ENCODE results near the gene DDIT4L. TPM values are rescaled to one million over a fixed set of nuclear protein-coding genes. Genes with fewer than 3 reads are reported as not detected.
"Not testable (repeated sequence)": the region's sequence is repeated elsewhere in the genome, so short reads cannot be mapped to it uniquely, and the experiment has no call there.

The DDIT4L gene
- total RNA-seq, 1 experiment from 2014 or later: 2.1 TPM

DNA sequence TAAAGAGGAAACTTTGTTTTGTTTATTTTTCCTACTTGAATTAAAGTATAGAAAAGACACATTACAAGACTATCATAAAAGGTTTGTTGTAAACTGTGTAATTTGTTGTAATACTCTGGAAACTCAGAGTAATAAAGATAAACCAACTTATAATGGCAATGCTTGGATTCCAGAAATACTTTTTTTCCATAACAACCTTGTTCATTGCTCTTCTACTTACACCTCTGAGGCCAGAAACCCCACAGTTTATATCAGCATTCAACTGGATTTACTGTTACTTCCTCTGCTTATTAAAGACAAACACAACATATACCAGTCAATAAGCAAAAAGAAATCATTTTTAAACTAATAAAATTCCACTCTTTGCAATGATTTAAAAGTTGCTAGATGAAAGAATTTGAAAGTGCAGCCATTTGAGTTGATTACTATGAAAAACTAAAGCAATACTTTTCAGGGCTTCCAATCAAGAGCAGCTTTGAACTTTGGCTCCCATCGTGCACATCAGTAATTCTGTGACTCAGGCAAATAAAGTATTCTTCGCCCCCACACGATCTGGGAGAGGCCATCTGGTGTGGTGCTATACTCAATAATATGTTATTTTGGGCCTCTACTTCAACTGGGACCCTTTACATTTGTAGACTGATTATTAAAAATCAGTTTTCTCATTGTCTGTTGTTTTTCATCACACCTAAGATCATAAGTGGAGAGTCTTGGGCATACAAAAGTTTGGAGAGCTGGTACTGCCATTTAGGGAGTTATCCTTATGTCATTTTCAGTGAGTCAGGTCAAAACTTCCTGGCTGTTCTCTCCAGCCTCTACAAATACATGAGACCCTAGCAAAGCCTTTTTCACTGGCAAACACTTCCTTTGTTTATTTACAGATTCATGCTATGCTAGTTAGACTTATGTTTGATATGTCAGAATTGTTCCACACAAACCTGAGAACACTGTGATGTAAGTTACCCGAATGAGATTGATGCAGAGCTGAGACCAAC is 20.5 kb downstream of the DDIT4L start:
- no peak for DNase-seq (ENCODE audit: low read depth)
- in situ Hi-C loops (cut with HindIII; ENCODE audit: low pct_unique_long_range_greater_than_20kb, low sequenced_read_pairs): no loop called here

- no peak for DNase-seq (ENCODE audit: low read depth)
- in situ Hi-C loops (cut with HindIII; ENCODE audit: low pct_unique_long_range_greater_than_20kb, low sequenced_read_pairs): no loop called here
Measured at GRCh38 chr4:100168521-100168920, 21.7 kb downstream of the DDIT4L start.

DNA sequence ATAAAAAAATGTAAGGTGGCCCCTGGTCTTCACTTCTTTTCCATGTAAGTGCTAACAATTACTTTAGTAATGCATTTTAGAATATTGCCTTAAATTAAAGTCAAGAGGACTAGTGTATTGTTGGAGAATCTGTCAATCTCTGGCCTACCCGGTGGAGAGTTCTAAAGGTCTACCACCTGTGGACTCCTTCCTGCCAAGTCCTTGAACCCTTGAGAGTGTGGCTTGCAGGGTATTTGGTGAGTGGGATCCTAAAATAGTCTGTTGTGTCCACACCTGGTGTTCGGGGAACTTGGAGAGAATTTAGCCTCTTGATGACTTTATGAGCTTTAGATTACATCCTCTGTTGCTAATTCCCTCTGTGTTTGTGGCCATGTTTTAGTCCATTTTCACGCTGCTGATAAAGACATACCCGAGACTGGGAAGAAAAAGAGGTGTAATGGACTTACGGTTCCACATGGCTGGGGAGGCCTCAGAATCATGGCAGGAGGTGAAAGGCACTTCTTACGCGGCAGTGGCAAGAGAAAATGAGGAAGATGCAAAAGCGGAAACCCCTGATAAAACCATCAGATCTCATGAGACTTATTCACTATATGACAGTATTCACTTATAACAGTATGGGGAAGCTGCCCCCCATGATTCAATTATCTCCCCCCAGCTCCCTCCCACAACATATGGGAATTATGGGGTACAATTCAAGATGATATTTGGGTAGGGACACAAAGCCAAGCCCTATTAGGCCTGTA is 23.8 kb downstream of the DDIT4L start:
- in situ Hi-C loops (cut with HindIII; ENCODE audit: low pct_unique_long_range_greater_than_20kb, low sequenced_read_pairs): no loop called here
- no peak for DNase-seq (ENCODE audit: low read depth)

DNA sequence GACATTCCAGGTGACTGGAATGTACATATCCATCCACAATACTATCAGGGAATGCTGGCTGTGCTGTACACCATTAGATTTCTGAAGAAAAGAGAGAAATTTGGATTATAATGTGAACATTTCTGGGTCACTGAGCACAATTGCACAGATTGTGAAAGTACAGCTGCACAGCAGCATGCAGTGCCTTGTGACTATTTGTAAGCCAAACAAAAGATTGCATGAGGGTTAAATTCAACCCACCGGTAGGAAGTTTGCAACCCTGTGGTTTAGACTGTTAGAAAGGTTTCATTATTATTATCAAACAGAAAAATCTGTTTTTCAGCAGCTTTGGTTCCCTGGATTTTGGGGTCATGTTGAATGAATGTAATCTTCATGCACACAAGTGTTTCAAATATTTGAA is 24.5 kb downstream of the DDIT4L start:
- DNase-seq (ENCODE audit: low read depth): no peak
- in situ Hi-C loops (cut with HindIII; ENCODE audit: low pct_unique_long_range_greater_than_20kb, low sequenced_read_pairs): no loop called here

GRCh38 chr4:100164808-100165760 is 25.2 kb downstream of the DDIT4L start:
- no peak for DNase-seq (ENCODE audit: low read depth)
- in situ Hi-C loops (cut with HindIII; ENCODE audit: low pct_unique_long_range_greater_than_20kb, low sequenced_read_pairs): no loop called here

DNA sequence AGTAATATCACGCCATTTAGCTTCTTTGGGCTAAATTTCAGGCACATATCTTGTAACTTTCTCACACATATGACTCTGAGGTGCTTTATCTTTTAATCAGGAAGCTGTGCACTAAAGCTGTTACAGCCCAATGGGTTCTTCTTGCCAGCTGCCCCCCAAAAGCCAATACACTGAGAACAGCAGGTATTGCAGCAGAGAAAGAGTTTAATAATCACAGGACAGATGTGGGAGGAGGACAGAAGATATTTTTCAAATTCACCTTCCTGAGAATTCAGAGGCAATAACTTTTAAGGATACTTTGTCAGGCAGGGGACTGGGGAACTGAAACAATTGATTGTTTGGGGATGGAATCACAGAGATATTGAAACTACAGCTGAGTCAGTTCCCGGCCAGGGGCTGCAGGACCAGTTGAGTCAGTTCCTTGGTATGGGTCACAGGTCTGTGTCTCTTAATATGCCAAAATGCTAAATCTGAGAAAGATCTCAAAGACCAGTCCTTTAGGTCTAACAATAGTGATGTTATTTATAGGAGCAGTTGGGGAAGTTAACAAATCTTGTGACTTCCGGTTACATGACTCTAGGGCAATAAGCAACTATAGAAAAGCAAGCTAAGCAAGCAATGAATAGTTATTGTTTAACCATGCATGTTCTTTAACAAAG is 28.1 kb downstream of the DDIT4L start:
- DNase-seq (ENCODE audit: low read depth): no peak
- in situ Hi-C loops (cut with HindIII; ENCODE audit: low pct_unique_long_range_greater_than_20kb, low sequenced_read_pairs): no loop called here

- in situ Hi-C loops (cut with HindIII; ENCODE audit: low pct_unique_long_range_greater_than_20kb, low sequenced_read_pairs): no loop called here
- no peak for DNase-seq (ENCODE audit: low read depth)
Measured at GRCh38 chr4:100149190-100149589, 41.1 kb downstream of the DDIT4L start.

DNA sequence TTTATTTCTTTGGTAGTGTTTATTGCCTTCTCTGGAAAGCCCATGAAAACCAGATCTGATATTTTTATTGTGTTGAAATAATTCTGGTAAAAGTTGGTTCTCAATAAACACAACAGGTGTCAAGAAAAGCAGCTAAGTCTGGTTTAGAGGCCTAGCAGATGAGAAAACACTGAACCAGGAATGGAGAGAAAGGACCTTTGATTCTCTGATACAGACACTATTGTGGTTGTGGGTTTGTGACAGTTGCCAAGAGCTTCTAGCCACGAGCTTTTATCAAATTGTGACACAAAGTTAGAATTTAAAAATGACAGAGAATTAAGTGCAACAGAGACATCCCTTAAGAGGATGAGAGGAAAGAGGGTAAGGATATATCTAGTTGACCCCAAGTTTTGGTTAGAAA is 42.6 kb downstream of the DDIT4L start:
- in situ Hi-C loops (cut with HindIII; ENCODE audit: low pct_unique_long_range_greater_than_20kb, low sequenced_read_pairs): no loop called here

DNA sequence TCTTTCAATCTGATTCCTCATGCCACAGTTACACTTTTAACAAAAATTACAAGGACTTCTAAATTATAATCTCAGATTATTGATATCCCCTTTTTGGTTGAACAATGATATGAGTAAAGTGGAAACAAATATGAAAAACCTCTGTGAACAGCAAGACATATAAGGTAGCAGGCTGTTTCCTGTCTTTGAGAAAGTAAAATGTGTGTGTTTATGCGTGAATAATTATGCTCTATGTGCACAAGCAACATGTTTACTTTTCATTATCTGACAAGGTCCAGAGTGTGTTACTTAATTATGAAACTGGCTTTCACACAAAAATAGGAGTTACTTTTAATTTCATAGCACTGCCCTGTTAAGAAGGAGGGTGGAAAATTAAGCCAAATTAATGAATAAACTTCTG is 43.1 kb downstream of the DDIT4L start:
- in situ Hi-C loops (cut with HindIII; ENCODE audit: low pct_unique_long_range_greater_than_20kb, low sequenced_read_pairs): no loop called here
- no peak for DNase-seq (ENCODE audit: low read depth)

More for the DNA sequence above, 42.6 kb downstream of the DDIT4L start:
- DNase-seq (ENCODE audit: low read depth): no peak

- DNase-seq (ENCODE audit: low read depth): no peak
- in situ Hi-C loops (cut with HindIII; ENCODE audit: low pct_unique_long_range_greater_than_20kb, low sequenced_read_pairs): no loop called here
Measured at GRCh38 chr4:100146756-100147155, 43.5 kb downstream of the DDIT4L start.

DNA sequence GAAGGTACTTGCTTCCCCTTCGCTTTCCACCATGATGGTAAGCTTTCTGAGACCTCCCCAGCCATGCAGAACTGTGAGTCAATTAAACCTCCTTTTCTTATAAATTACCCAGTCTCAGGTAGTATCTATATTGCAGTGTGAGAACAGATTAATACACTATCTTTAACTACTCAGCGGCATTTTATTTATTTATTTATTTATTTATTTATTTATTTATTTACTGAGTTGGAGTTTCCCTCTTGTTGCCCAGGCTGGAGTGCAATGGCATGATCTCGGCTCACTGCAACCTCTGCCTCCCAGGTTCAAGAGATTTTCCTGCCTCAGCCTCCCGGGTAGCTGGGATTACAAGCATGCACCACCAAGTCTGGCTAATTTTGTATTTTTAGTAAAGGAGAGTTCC is 52.9 kb downstream of the DDIT4L start:
- in situ Hi-C loops (cut with HindIII; ENCODE audit: low pct_unique_long_range_greater_than_20kb, low sequenced_read_pairs); DNase-seq (ENCODE audit: low read depth): not testable (repeated sequence)

Other genes starting within 250 kb of the DDIT4L start
- 4.6 and 76.4 TPM in 2 replicates for gene DNAJB14, start 243.8 kb downstream of the DDIT4L start, total RNA-seq (2014; rRNA removed; shearing (Covaris generic); ENCODE audit: low replicate concordance)
- 614 and 655 TPM in 2 replicates for gene H2AZ1, start 240.2 kb downstream of the DDIT4L start, total RNA-seq (2014; rRNA removed; shearing (Covaris generic); ENCODE audit: low replicate concordance)